ENCODE data around the gene FLAD1.
A peak's percentile ranks its signal among the peaks of the same experiment; 100 is the strongest.

Gene FLAD1

DNA sequence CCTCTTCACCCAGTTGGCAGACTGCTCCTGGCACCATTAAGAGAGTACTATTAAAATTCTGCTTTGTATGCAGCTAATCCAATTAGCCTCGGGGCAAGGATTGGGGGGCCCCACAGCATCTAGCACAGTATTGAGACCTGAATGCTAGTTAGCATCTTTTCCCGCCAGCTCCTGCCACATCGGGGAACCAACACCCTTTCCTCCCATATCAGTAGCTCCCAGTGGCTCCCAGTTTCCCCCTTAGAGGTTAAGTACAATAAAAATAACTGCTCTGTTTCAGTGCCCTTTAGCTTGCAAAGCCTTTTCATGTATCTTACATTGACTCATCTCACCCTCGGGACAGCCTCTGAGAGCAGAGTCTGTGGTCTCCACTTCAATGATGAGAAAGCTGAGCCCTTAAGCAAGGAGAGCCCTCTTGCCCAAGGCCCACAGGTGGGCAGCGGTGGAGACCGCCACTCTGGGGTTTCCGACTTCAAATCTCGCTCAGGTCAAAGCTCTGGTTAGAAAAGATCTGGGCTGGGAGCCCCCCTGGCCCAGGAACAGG lies 42.4 kb upstream of the FLAD1 start:
- Histone ChIP-seq H3K27ac (ENCODE audit: insufficient read depth, low read depth, low read length, poor library complexity, severe bottlenecking) (peak overlapping the region; percentile 30), H3K9me3 (ENCODE audit: control insufficient read depth, low read length) (no peaks in the 10 kb centered on the region), H3K4me1 (ENCODE audit: control insufficient read depth, insufficient read depth, low read length) (peaks cover 22% of the 10 kb centered on the region), H3K4me3 (ENCODE audit: insufficient read depth, low read depth, low read length) (no peak overlapping the region), H3K27me3 (ENCODE audit: control insufficient read depth, insufficient read depth, low read length, poor library complexity, severe bottlenecking) (no peaks in the 10 kb centered on the region), H3K36me3 (ENCODE audit: control insufficient read depth, insufficient read depth, low read length) (peaks cover 10% of the 10 kb centered on the region)
- 86% methylated on average over 8 of the region's 8 CpGs for WGBS, 2 experiments

DNA sequence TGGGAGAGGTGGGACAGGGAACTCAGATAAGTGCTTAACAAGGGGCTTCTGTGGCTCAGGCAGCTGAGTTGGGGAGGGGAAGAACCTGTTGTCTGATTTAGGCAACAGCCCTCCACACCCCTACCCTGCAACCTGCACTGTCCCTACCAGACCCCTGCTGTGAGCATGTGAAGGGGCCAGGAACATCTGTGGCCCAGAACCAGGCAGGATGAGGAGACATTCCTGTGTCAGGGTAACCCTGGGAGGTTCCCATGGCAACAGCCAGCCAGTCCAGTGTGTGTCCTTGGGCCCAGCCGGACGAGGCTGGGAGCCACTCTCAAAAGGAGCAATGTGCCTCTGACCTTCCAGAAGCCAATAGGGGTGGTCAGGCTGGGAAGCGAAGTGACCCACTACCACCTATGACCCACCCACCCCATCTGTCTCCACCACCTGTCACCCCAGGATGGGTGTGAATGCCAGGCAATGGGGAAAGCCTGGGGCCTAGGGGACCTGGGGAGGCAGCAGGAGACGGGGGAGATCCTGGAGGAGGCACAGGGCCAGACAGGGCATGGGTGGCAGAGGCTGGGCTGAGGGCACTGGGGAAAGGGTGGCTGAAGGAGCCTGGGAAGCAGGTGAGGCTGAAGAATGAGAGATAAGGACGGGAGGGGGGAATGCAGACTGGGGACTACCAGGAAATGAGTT lies 41.7 kb upstream of the FLAD1 start:
- H3K27me3 ChIP-seq (ENCODE audit: control insufficient read depth, insufficient read depth, low read length, poor library complexity, severe bottlenecking), result no peaks in the 10 kb centered on the region
- peak overlapping the region; percentile 64 for H3K27ac ChIP-seq (ENCODE audit: insufficient read depth, low read depth, low read length, poor library complexity, severe bottlenecking)
- WGBS, 2 experiments, result 72 to 77% methylated on average over 5 of the region's 5 CpGs
- peaks cover 11% of the 10 kb centered on the region for H3K36me3 ChIP-seq (ENCODE audit: control insufficient read depth, insufficient read depth, low read length)
- peaks cover 22% of the 10 kb centered on the region for H3K4me1 ChIP-seq (ENCODE audit: control insufficient read depth, insufficient read depth, low read length)
- no peak overlapping the region for H3K4me3 ChIP-seq (ENCODE audit: insufficient read depth, low read depth, low read length)
- H3K9me3 ChIP-seq (ENCODE audit: control insufficient read depth, low read length), result no peaks in the 10 kb centered on the region

- Histone ChIP-seq H3K27me3 (ENCODE audit: control insufficient read depth, insufficient read depth, low read length, poor library complexity, severe bottlenecking) (no peaks in the 10 kb centered on the region), H3K27ac (ENCODE audit: insufficient read depth, low read depth, low read length, poor library complexity, severe bottlenecking) (no peak overlapping the region)
- 49 to 50% methylated on average over 6 of the region's 6 CpGs for WGBS, 2 experiments
These were observed 39.3 kb upstream of the FLAD1 start for GRCh38 chr1:154943649-154944400.

DNA sequence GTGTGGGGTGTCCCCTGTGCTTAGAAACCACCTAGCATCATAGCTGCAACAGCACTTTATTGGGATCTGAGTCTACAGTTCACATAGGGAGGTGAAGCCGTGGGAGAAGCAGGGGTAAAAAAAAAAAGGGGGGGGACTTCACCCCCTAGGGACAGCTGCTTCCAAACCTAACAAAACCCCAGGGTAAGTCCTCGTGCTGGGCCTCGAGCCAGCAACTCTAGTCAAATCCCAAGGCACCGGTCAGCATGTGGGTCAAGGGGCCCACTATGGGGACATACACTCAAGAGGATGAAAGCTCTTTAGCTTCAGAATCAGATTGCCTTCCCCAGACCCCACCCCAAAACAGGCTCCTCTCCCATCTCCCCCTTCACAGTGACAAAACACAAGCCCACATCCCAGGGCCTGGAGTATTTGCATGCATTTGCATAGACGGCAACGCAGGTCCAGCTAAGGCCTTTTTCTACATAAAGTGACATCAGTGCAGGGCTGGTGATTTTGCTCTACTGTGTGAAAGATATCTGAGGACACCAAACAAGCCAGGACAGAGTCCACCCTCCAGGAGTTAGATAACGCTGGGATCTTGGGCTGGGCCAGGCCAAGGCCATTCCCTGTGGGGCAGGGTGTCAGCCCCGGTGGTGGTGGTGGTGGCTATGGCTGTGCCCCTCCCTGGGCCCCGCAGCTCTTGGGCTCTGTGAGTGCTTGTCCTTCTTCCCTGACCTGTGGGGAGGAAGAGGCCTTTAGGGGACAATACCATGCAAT lies 38.6 kb upstream of the FLAD1 start:
- Histone ChIP-seq H3K4me3 (ENCODE audit: insufficient read depth, low read depth, low read length) (no peak overlapping the region), H3K4me1 (ENCODE audit: control insufficient read depth, insufficient read depth, low read length) (peaks cover 22% of the 10 kb centered on the region), H3K27me3 (ENCODE audit: control insufficient read depth, insufficient read depth, low read length, poor library complexity, severe bottlenecking) (no peaks in the 10 kb centered on the region), H3K9me3 (ENCODE audit: control insufficient read depth, low read length) (no peaks in the 10 kb centered on the region), H3K27ac (ENCODE audit: insufficient read depth, low read depth, low read length, poor library complexity, severe bottlenecking) (no peak overlapping the region), H3K36me3 (ENCODE audit: control insufficient read depth, insufficient read depth, low read length) (peaks cover 22% of the 10 kb centered on the region)
- 83 to 89% methylated on average over 9 of the region's 9 CpGs for WGBS, 2 experiments

More at GRCh38 chr1:154943649-154944400, 39.3 kb upstream of the FLAD1 start:
- Histone ChIP-seq H3K9me3 (ENCODE audit: control insufficient read depth, low read length) (no peaks in the 10 kb centered on the region), H3K4me1 (ENCODE audit: control insufficient read depth, insufficient read depth, low read length) (peaks cover 22% of the 10 kb centered on the region), H3K36me3 (ENCODE audit: control insufficient read depth, insufficient read depth, low read length) (peaks cover 22% of the 10 kb centered on the region), H3K4me3 (ENCODE audit: insufficient read depth, low read depth, low read length) (no peak overlapping the region)

- Histone ChIP-seq H3K27ac (ENCODE audit: insufficient read depth, low read depth, low read length, poor library complexity, severe bottlenecking) (no peak overlapping the region), H3K4me3 (ENCODE audit: insufficient read depth, low read depth, low read length) (no peak overlapping the region), H3K27me3 (ENCODE audit: control insufficient read depth, insufficient read depth, low read length, poor library complexity, severe bottlenecking) (no peaks in the 10 kb centered on the region), H3K4me1 (ENCODE audit: control insufficient read depth, insufficient read depth, low read length) (peaks cover 17% of the 10 kb centered on the region), H3K36me3 (ENCODE audit: control insufficient read depth, insufficient read depth, low read length) (peaks cover 23% of the 10 kb centered on the region), H3K9me3 (ENCODE audit: control insufficient read depth, low read length) (no peaks in the 10 kb centered on the region)
- WGBS, 2 experiments, result 92 to 93% methylated on average over 15 of the region's 15 CpGs
These were observed 37.8 kb upstream of the FLAD1 start for GRCh38 chr1:154945160-154945961.

GRCh38 chr1:154945962-154946850 lies 36.9 kb upstream of the FLAD1 start:
- Histone ChIP-seq H3K27ac (ENCODE audit: insufficient read depth, low read depth, low read length, poor library complexity, severe bottlenecking) (no peak overlapping the region), H3K4me3 (ENCODE audit: insufficient read depth, low read depth, low read length) (no peak overlapping the region), H3K27me3 (ENCODE audit: control insufficient read depth, insufficient read depth, low read length, poor library complexity, severe bottlenecking) (no peaks in the 10 kb centered on the region), H3K9me3 (ENCODE audit: control insufficient read depth, low read length) (no peaks in the 10 kb centered on the region), H3K4me1 (ENCODE audit: control insufficient read depth, insufficient read depth, low read length) (peaks cover 8% of the 10 kb centered on the region), H3K36me3 (ENCODE audit: control insufficient read depth, insufficient read depth, low read length) (peaks cover 30% of the 10 kb centered on the region)
- WGBS, 2 experiments, result 93 to 94% methylated on average over 17 of the region's 17 CpGs

DNA sequence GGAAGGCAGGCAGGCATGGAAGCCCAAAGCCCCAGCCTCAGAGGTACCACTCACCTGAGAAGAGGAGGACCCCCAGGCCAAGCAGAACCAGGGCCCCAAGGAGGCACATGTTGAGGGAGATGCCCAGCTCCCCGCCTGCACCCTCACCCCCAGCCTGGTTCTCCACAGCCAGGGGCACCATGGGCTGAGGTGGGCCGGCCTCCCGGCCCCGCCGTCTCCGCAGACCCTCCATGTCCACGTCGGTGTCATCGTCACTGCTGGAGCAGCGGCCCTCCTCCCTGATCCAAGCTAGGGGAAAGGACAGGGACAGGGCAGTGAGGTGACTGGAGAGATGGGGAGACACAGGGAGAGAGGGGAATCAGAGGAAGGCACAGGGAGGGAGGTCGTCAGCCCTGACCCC lies 35.1 kb upstream of the FLAD1 start:
- Histone ChIP-seq H3K9me3 (ENCODE audit: control insufficient read depth, low read length) (no peaks in the 10 kb centered on the region), H3K4me1 (ENCODE audit: control insufficient read depth, insufficient read depth, low read length) (peaks cover 5% of the 10 kb centered on the region), H3K27ac (ENCODE audit: insufficient read depth, low read depth, low read length, poor library complexity, severe bottlenecking) (no peak overlapping the region), H3K36me3 (ENCODE audit: control insufficient read depth, insufficient read depth, low read length) (peaks cover 32% of the 10 kb centered on the region), H3K4me3 (ENCODE audit: insufficient read depth, low read depth, low read length) (no peak overlapping the region), H3K27me3 (ENCODE audit: control insufficient read depth, insufficient read depth, low read length, poor library complexity, severe bottlenecking) (no peaks in the 10 kb centered on the region)
- 95% methylated on average over 11 of the region's 11 CpGs for WGBS, 2 experiments

DNA sequence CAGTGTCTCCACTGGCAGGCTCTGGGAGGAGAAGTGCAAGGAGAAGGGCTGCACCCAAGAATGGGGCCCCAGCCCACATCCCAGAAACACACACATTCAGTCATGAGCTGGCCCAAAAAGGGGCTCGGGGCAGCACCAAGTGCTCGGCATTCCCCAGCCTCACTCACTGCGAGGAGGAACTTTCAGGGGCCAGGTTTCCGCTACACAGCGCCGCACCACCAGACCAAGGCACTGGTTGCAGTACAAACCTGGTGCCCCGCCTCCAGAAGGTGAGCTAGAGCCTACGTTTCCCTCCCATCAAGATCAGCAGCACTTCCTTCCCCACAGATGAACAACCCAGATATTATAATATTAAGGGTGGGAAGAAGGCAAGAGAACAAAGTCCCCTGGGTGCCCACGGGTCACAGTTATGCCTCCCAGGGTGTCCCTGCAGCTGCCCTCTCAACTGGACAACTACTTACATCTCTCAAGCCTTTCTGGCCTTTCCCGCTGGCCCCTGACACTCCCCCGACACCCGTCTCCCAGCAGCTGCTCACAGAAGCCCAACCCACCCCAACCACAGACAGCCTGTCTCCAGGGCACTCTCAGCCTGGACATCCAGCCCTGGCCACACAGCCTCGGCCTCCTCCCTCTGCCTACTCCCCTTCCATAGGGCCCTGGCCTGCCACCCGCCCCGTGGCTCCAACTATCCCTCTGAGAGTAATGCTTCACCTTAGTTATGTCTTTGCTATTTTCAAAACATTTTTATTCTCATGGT lies 31.1 kb upstream of the FLAD1 start:
- H3K4me3 ChIP-seq (ENCODE audit: insufficient read depth, low read depth, low read length), result no peak overlapping the region
- no peak overlapping the region for H3K27ac ChIP-seq (ENCODE audit: insufficient read depth, low read depth, low read length, poor library complexity, severe bottlenecking)
- WGBS, 2 experiments, result 89 to 90% methylated on average over 15 of the region's 15 CpGs
- no peaks in the 10 kb centered on the region for H3K27me3 ChIP-seq (ENCODE audit: control insufficient read depth, insufficient read depth, low read length, poor library complexity, severe bottlenecking)
- no peaks in the 10 kb centered on the region for H3K9me3 ChIP-seq (ENCODE audit: control insufficient read depth, low read length)
- H3K36me3 ChIP-seq (ENCODE audit: control insufficient read depth, insufficient read depth, low read length), result peaks cover 21% of the 10 kb centered on the region
- H3K4me1 ChIP-seq (ENCODE audit: control insufficient read depth, insufficient read depth, low read length), result peaks cover 33% of the 10 kb centered on the region

All from ectodermal cell (in vitro differentiated cells).